GM12892 (cell line): Measurements from ENCODE around the gene CRB3.
"Not testable (repeated sequence)": the region's sequence is repeated elsewhere in the genome, so short reads cannot be mapped to it uniquely, and the experiment has no call there.

Experiments
- DNase-seq: peaks from one replicate; pipeline ENCODE4 v3.0.0; 2011; ENCODE audit not compliant: insufficient read length
- FAIRE-seq: peaks from 2 replicates; lab custom pipeline; 2011; peaks lifted over from hg19 to GRCh38; lab: Jason Lieb, UNC
- POLR2A ChIP-seq: IDR thresholded peaks from 2 replicates; pipeline ENCODE4 v1.6.1; 2011; ENCODE audit warnings: low read depth, low read length, control low read depth
- POLR2AphosphoS5 ChIP-seq: IDR thresholded peaks from 2 replicates; pipeline ENCODE4 v1.6.1; 2011; ENCODE audit warnings: low read depth, low read length, control low read depth
- TAF1 ChIP-seq: IDR thresholded peaks from 2 replicates; pipeline ENCODE4 v1.6.1; 2011; ENCODE audit warnings: low read depth, mild to moderate bottlenecking, control low read depth, low read length, borderline replicate concordance

CRB3 gene

GRCh38 chr19:6503407-6504201 lies 39.5 kb downstream of the CRB3 start:
- FAIRE-seq (no peak), DNase-seq (no peak)

DNA sequence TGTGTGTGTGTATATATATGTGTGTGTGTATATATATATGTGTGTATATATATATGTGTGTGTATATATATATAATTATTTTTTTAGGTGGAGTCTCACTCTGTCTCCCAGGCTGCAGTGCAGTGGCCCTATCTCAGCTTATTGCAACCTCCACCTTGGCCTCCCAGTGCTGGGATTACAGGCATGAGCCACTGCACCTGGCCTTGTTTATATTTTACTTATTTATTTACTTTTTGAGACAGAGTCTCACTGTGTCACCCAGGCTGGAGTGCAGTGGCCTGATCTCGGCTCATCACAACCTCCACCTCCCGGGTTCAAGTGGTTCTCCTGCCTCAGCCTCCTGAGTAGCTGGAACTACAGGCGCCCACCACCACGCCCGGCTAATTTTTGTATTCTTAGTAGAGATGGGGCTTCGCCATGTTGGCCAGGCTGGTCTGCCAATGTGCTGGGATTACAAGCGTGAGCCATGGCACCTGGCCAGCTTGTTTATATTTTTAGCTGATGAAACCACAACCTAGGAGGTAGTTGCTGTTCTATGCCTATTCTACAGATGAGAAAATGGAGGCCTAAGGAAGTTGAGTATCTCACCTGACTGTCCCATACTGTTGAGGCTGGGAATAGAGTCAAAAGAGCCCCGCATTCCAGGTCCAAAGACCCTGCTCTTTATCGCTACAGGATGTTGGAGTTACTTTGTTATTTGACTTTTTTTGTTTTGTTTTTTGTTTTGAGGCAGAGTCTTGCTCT lies 44.1 kb downstream of the CRB3 start:
- not testable (repeated sequence) for FAIRE-seq, DNase-seq

More at GRCh38 chr19:6503407-6504201, 39.5 kb downstream of the CRB3 start:
- no peak for TF ChIP-seq TAF1
- no peak for TF ChIP-seq POLR2A
- TF ChIP-seq POLR2AphosphoS5, result no peak

- FAIRE-seq (no peak), DNase-seq (no peak)
- TF ChIP-seq POLR2A (no peak), TAF1 (no peak), POLR2AphosphoS5 (no peak)
Observed at GRCh38 chr19:6509118-6509971, 45.3 kb downstream of the CRB3 start.

GRCh38 chr19:6510618-6511017 lies 46.5 kb downstream of the CRB3 start:
- FAIRE-seq (no peak), DNase-seq (no peak)
- TF ChIP-seq POLR2A, result no peak
- TF ChIP-seq TAF1, result no peak
- no peak for TF ChIP-seq POLR2AphosphoS5

- FAIRE-seq (no peak), DNase-seq (no peak)
- TF ChIP-seq POLR2AphosphoS5 (no peak), TAF1 (no peak), POLR2A (no peak)
Observed at GRCh38 chr19:6514089-6514488, 50.0 kb downstream of the CRB3 start.

DNA sequence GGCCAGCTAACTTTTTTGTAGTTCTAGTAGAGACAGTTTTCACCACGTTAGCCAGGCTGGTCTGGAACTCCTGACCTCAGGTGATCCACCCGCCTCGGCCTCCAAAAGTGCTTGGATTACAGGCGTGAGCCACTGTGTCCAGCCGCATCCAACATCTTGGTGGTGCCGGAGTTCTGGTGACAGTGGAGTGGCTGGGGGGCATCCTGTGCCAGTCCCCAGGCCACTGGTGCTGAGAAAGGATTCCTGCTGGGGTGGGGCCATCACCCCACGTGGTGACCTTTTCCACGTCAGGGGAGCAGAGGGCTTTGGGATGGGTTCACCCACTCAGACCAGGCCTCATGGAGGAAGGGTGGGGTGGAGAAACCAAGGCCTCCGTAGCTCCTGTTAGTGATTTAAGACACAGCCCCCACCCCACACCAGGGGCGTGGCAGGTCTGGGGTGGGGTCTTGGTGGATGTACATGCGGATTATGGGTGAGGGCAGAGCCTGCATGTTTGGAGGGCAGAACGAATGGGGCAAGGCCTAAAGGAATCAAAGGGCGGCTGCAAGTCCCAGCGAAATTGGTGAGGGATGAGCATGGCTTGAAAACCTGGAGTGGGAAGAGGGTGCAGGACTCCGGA lies 51.0 kb downstream of the CRB3 start:
- DNase-seq (no peak), FAIRE-seq (no peak)
- TF ChIP-seq POLR2A (no peak), TAF1 (no peak), POLR2AphosphoS5 (no peak)

DNA sequence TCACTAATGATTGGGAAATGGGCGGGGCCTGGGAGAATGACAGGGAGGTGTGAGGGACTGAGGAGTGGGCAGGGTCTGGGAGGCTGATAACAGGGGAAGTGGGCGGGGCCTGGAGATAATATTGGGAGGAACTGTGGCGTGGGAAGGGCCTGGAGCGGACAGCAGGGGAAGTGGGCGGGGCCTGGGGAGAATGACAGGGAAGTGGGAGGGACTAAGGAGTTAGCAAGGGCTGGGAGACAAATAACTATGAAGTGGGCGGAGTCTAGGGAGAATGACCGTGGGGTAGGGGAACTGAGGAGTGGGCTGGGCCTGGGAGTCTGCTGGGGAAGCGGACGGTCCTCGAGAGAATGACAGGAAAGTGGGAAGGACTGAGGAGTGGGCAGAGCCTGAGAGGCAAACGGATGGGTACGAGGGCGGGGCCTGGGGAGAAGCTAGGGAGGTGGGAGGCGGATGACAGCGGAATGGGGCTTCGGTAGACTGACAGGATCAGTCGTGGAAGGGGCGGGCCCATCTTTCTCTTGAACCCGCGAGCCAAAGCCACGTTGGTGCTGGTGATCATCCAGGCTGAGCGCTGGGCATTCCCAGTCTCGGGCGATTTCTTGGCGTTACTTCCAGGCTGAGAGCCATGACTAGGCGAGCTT lies 52.1 kb downstream of the CRB3 start:
- TF ChIP-seq TAF1, result peak; percentile 21; the same call in 1 of the 2 replicates
- TF ChIP-seq POLR2AphosphoS5, result peak; percentile 18; the same call in 1 of the 2 replicates
- peak; percentile 28; the same call in 1 of the 2 replicates for TF ChIP-seq POLR2A
- DNase-seq (peak; percentile 88), FAIRE-seq (peak; percentile 95)
